GM10266 (cell line): ENCODE results near the gene CDH4.

Experiments used
- DNase-seq: peaks from one replicate; pipeline ENCODE4 v3.0.0; 2012; ENCODE audit errors: extremely low spot score
- TF ChIP-seq, protein P1 (sequence below): IDR thresholded peaks from 2 replicates; pipeline ENCODE4 v1.5.1; 2012; ENCODE audit warnings: mild to moderate bottlenecking, low read depth; ENCODE audit not compliant: control insufficient read depth, insufficient read depth; ENCODE audit errors: missing control alignments

CDH4 gene

GRCh38 chr20:61284752-61285151 is 32.7 kb downstream of the CDH4 start:
- DNase-seq, result no peak
- TF ChIP-seq, protein P1, sequence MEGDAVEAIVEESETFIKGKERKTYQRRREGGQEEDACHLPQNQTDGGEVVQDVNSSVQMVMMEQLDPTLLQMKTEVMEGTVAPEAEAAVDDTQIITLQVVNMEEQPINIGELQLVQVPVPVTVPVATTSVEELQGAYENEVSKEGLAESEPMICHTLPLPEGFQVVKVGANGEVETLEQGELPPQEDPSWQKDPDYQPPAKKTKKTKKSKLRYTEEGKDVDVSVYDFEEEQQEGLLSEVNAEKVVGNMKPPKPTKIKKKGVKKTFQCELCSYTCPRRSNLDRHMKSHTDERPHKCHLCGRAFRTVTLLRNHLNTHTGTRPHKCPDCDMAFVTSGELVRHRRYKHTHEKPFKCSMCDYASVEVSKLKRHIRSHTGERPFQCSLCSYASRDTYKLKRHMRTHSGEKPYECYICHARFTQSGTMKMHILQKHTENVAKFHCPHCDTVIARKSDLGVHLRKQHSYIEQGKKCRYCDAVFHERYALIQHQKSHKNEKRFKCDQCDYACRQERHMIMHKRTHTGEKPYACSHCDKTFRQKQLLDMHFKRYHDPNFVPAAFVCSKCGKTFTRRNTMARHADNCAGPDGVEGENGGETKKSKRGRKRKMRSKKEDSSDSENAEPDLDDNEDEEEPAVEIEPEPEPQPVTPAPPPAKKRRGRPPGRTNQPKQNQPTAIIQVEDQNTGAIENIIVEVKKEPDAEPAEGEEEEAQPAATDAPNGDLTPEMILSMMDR, result no peak

DNA sequence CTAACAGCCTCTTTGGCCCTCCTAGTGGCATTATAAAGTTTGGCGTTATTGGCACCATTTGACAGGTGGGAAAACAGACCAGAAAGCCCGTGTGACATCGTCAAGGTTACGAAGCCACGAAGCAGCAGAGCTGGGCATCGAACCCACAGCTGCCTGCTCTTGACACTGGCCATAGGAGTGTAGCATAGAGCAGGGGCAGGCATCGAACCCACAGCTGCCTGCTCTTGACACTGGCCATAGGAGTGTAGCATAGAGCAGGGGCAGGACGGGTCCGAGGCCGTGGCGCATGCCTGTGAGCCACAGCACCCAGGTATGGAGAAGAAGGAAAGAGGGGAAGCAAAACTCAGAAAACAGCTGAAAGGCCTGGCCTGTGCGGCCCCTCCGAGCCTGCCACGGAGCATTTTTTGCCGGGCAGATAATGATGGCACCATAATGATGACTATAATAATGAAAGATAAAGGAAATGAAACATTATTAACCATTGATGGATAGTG is 33.1 kb downstream of the CDH4 start:
- DNase-seq, result no peak
- TF ChIP-seq, protein P1, result no peak

- TF ChIP-seq, protein P1, result no peak
These were observed 33.6 kb downstream of the CDH4 start for GRCh38 chr20:61285691-61286090.

GRCh38 chr20:61287583-61288275 is 35.7 kb downstream of the CDH4 start:
- TF ChIP-seq, protein P1, result no peak
- no peak for DNase-seq

More at GRCh38 chr20:61285691-61286090, 33.6 kb downstream of the CDH4 start:
- DNase-seq, result no peak

- TF ChIP-seq, protein P1, result no peak
- DNase-seq, result no peak
These were observed 36.3 kb downstream of the CDH4 start for GRCh38 chr20:61288331-61288784.

DNA sequence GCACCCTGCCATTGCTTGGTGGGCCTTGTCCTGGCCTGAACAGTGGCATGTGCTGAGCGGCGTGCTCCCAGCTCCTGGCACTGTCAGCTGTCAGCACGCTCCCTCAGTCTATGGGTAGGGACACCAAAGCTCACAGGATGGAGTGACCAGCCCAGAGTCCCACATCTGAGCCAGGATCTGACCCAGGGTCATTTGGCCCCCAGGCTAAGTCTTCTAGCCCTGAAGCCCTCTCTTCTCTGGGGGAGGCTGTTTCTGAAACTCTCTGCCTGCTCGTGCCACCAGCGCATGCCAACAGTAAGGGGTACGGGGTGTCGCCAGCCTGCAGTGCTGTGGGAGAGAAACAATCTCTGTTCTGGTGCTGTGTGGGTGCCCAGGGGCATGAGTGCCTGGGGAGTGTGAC is 37.1 kb downstream of the CDH4 start:
- DNase-seq, result no peak
- TF ChIP-seq, protein P1, result no peak

GRCh38 chr20:61290721-61291120 is 38.7 kb downstream of the CDH4 start:
- DNase-seq, result no peak
- TF ChIP-seq, protein P1, result no peak
